ENCODE data around the gene KLHL41.

- TF ChIP-seq CTCF (conservative IDR thresholded peaks at IDR 0.05), result no peak
- TF ChIP-seq ZFX (IDR thresholded peaks at IDR 0.05), result no peak
These were observed 18.1 kb upstream of the KLHL41 start for GRCh38 chr2:169491378-169491777.
